Ishikawa (cell line): ENCODE measurements around the gene SLC3A2.

Experiments used
- CREB1 ChIP-seq: IDR thresholded peaks from 2 replicates; pipeline ENCODE4 v1.6.1; 2012; ENCODE audit warnings: low read depth
- EP300 ChIP-seq: IDR thresholded peaks from 2 replicates; pipeline ENCODE4 v1.6.1; 2012; ENCODE audit warnings: borderline replicate concordance
- MAX ChIP-seq: IDR thresholded peaks from 2 replicates; pipeline ENCODE4 v1.6.1; 2012
- NFIC ChIP-seq: IDR thresholded peaks from 2 replicates; pipeline ENCODE4 v1.6.1; 2012
- RAD21 ChIP-seq: IDR thresholded peaks from 2 replicates; pipeline ENCODE4 v1.6.1; 2012; ENCODE audit warnings: low read depth
- TCF12 ChIP-seq: IDR thresholded peaks from 2 replicates; pipeline ENCODE4 v1.6.1; 2012; ENCODE audit warnings: low read depth

DNA sequence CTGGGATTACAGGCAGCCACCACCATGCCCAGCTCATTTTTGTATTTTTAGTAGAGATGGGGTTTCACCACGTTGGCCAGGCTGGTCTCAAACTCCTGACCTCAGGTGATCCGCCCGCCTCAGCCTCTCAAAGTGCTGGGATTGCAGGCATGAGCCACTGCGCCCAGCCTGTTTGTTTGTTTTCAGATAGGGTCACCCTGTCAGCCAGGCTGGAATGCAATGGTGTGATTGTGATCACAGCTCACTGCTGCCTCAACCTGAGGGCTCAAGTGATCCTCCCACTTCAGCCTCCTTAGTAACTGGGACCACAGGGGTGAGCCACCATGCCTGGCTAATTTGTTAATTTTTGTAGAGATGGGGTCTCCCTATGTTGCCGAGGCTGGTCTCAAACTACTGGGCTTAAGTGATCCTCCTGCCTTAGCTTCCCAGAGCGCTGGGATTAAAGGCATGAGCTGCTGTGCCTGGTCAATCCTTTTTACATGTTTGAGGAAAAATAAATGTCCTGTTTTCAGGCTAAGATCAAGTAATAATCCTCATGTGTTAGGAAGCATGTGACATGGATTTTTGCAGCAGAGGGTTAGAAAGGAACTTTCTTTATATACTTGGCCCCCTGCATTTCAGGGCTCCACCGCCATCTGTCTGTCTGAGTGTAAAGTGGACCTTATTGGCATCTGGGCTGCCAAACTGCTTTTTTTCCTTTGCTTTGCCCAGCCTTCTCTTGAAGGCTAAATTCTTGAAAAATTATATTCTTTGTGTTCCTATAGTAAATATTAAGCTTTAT lies 4.8 kb upstream of the SLC3A2 start:
- TF ChIP-seq EP300, result no peak
- no peak for TF ChIP-seq MAX
- no peak for TF ChIP-seq TCF12
- TF ChIP-seq NFIC, result no peak
- no peak for TF ChIP-seq CREB1
- no peak for TF ChIP-seq RAD21
